Prostate gland (tissue), 2 donors: ENCODE data around the gene PRUNE1.

ENCODE experiments used
- CTCF ChIP-seq, 4 experiments: fragments of 200-600 bp in 2 of 4; fragments of 450-650 bp in 2 of 4; sonication (generic) in 2 of 4; IDR thresholded peaks; 1 replicate in 3 of 4; 2 replicates in 1 of 4; pipeline ENCODE4 v1.5.1; 2016 to 2019; ENCODE audit warnings: antibody characterized with exemption in 4 of 4, mild to moderate bottlenecking in 2 of 4, moderate library complexity in 2 of 4
- POLR2A ChIP-seq: fragments of 450-650 bp; IDR thresholded peaks from one replicate; pipeline ENCODE4 v1.6.1; 2016; ENCODE audit warnings: antibody characterized with exemption, mild to moderate bottlenecking
- POLR2AphosphoS5 ChIP-seq: sonication (generic); formaldehyde crosslinking; IDR thresholded peaks from one replicate; pipeline ENCODE4 v1.6.1; 2017; ENCODE audit warnings: antibody characterized with exemption

GRCh38 chr1:151047925-151048644 is 39.8 kb downstream of the PRUNE1 start:
- peak in 3 of 4 experiments; percentile 22 to 62 (median 58) for TF ChIP-seq CTCF (IDR thresholded peaks at IDR 0.05)
- peak; percentile 39 for TF ChIP-seq POLR2A
- TF ChIP-seq POLR2AphosphoS5 = peak; percentile 58
